Panc1 (cell line): ENCODE results near the gene ACTR1B. TPM values are rescaled to one million over a fixed set of nuclear protein-coding genes. Genes with fewer than 3 reads are reported as not detected.

Source experiments
- ATAC-seq: fragments of 200-7000 bp; cut with Tn5 transposase; 2 replicates; pipeline ENCODE4 v1.9.1; 2020; ENCODE audit warnings: mild to moderate bottlenecking, moderate library complexity
- BruUV-seq: library from RNA; stranded (reverse); fragments of 400-500 nt; replicated peaks from 2 replicates; lab custom pipeline; 2021; lab: Mats Ljungman, UMichigan
- CTCF ChIA-PET: fragments of 300-600 bp; sonication (Branson Sonifier 250); formaldehyde crosslinking; loops from one replicate; lab custom pipeline; 2022; ENCODE audit warnings: antibody characterized with exemption; lab: Charles Lee
- POLR2A ChIA-PET: fragments of 300-600 bp; sonication (Branson Sonifier 250); formaldehyde crosslinking; loops from one replicate; lab custom pipeline; 2022; ENCODE audit warnings: antibody characterized with exemption; lab: Charles Lee
- DNase-seq: peaks from one replicate; pipeline ENCODE4 v3.0.0-alpha.2; 2010; ENCODE audit warnings: low read depth, low spot score
- H3K27ac ChIP-seq: 2 replicates; pipeline ENCODE4 v1.5.1; 2011; ENCODE audit warnings: mild to moderate bottlenecking, low read length, inconsistent platforms
- H3K27me3 ChIP-seq: fragments of 200-500 bp; sonication (Bioruptor generic); 2 replicates; pipeline ENCODE4 v1.6.0; 2014; ENCODE audit warnings: low read length, inconsistent platforms; ENCODE audit not compliant: control insufficient read depth, insufficient read depth
- H3K36me3 ChIP-seq: fragments of 200-500 bp; sonication (Bioruptor generic); 2 replicates; pipeline ENCODE4 v1.5.1; 2014; ENCODE audit warnings: inconsistent platforms, mild to moderate bottlenecking, low read length, moderate library complexity; ENCODE audit not compliant: control insufficient read depth, insufficient read depth
- H3K4me1 ChIP-seq: 2 replicates; pipeline ENCODE4 v1.5.1; 2011; ENCODE audit warnings: inconsistent platforms, mild to moderate bottlenecking, low read length, moderate library complexity; ENCODE audit not compliant: control insufficient read depth, insufficient read depth
- H3K4me3 ChIP-seq, 2 experiments: 2 replicates each; pipeline ENCODE4 v1.5.1; 2011 to 2012; ENCODE audit warnings: low read depth in 2 of 2, low read length in 2 of 2, mild to moderate bottlenecking in 2 of 2, inconsistent platforms in 1 of 2, moderate library complexity in 1 of 2
- H3K9me3 ChIP-seq: fragments of 200-500 bp; sonication (Bioruptor generic); 2 replicates; pipeline ENCODE4 v1.5.1; 2014; ENCODE audit warnings: low read depth, mild to moderate bottlenecking, inconsistent platforms, low read length, moderate library complexity; ENCODE audit not compliant: control insufficient read depth, insufficient read depth
- POLR2AphosphoS5 ChIP-seq: IDR thresholded peaks from 2 replicates; pipeline ENCODE4 v1.6.1; 2012; ENCODE audit warnings: mild to moderate bottlenecking, low read depth, low read length, moderate library complexity
- REST ChIP-seq, 2 experiments: IDR thresholded peaks; 2 replicates each; pipeline ENCODE4 v1.6.1; 2011 to 2012; ENCODE audit warnings: low read depth in 2 of 2, control low read depth in 1 of 2, low read length in 1 of 2, mild to moderate bottlenecking in 1 of 2, moderate library complexity in 1 of 2; ENCODE audit not compliant: insufficient read depth in 1 of 2
- SIN3A ChIP-seq: IDR thresholded peaks from 2 replicates; pipeline ENCODE4 v1.6.1; 2012; ENCODE audit warnings: low read depth, mild to moderate bottlenecking, low read length, moderate library complexity, borderline replicate concordance; ENCODE audit not compliant: insufficient read depth
- TCF7L2 ChIP-seq: IDR thresholded peaks from 2 replicates; pipeline ENCODE4 v1.6.1; 2011; ENCODE audit warnings: mild to moderate bottlenecking, low read depth, low read length, inconsistent platforms
- in situ Hi-C: cut with HindIII; loops from 2 replicates; pipeline ENCODE4 v1.10.0; 2016; ENCODE audit warnings: low sequenced_read_pairs, low pct_unique_long_range_greater_than_20kb
- intact Hi-C: fragments of 100-400 bp; cut with micrococcal nuclease; formaldehyde crosslinking; loops from one replicate; pipeline ENCODE4 v1.10.0; 2022; ENCODE audit not compliant: unreplicated experiment
- total RNA-seq: library from RNA; stranded (reverse); gene quantifications from one replicate; pipeline ENCODE4 v1.2.1, GENCODE V29; 2021; ENCODE audit not compliant: unreplicated experiment
- TF ChIP-seq, protein P1 (sequence below): fragments of 450-650 bp; IDR thresholded peaks from 2 replicates; pipeline ENCODE4 v1.5.1; 2017; ENCODE audit warnings: mild to moderate bottlenecking

Gene ACTR1B
- total RNA-seq, 1 experiment from 2014 or later: 28.1 TPM

DNA sequence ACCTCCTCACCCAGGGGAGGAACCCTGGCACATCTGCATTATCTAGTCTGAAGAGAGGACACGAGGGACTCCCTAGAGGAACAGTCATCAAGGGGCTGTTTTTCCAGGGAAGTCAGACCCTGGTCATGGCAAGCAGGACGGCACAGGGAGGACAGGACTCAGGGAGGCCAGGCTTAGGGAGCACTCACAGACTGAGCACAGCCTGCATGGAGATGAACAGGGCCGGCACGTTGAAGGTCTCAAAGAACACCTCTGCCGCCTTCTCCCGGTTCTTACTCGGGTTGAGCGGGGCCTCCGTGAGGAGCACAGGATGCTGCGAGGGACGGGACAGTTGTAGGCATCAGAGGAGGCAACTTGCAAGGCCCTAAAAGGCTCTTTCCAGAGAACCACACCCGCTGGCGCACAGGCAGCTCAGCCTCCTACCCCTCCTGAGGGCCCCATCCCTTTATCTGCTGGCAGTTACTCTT lies 5.1 kb downstream of the ACTR1B start:
- TF ChIP-seq POLR2AphosphoS5 (no peak), TCF7L2 (no peak), REST (IDR thresholded peaks at IDR 0.05; ENCODE audit: insufficient read depth in 1 of 2, low read depth in 2 of 2, low read length in 1 of 2) (no peak), SIN3A (no peak)
- TF ChIP-seq, protein P1, sequence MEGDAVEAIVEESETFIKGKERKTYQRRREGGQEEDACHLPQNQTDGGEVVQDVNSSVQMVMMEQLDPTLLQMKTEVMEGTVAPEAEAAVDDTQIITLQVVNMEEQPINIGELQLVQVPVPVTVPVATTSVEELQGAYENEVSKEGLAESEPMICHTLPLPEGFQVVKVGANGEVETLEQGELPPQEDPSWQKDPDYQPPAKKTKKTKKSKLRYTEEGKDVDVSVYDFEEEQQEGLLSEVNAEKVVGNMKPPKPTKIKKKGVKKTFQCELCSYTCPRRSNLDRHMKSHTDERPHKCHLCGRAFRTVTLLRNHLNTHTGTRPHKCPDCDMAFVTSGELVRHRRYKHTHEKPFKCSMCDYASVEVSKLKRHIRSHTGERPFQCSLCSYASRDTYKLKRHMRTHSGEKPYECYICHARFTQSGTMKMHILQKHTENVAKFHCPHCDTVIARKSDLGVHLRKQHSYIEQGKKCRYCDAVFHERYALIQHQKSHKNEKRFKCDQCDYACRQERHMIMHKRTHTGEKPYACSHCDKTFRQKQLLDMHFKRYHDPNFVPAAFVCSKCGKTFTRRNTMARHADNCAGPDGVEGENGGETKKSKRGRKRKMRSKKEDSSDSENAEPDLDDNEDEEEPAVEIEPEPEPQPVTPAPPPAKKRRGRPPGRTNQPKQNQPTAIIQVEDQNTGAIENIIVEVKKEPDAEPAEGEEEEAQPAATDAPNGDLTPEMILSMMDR: no peak
- DNase-seq (no peak), ATAC-seq (no peak)
- Histone ChIP-seq H3K4me3 (no peak overlapping the region), H3K27me3 (no peaks in the 10 kb centered on the region), H3K9me3 (peaks cover 4% of the 10 kb centered on the region; the same call in 1 of the 2 replicates), H3K27ac (no peak overlapping the region), H3K36me3 (no peaks in the 10 kb centered on the region; the same call in 1 of the 2 replicates), H3K4me1 (peaks cover 10% of the 10 kb centered on the region)
- in situ Hi-C loops: no loop called here
- intact Hi-C loops: no loop called here
- no TSS peak for BruUV-seq
- ChIA-PET POLR2A (no interaction called here), CTCF (no interaction called here)

DNA sequence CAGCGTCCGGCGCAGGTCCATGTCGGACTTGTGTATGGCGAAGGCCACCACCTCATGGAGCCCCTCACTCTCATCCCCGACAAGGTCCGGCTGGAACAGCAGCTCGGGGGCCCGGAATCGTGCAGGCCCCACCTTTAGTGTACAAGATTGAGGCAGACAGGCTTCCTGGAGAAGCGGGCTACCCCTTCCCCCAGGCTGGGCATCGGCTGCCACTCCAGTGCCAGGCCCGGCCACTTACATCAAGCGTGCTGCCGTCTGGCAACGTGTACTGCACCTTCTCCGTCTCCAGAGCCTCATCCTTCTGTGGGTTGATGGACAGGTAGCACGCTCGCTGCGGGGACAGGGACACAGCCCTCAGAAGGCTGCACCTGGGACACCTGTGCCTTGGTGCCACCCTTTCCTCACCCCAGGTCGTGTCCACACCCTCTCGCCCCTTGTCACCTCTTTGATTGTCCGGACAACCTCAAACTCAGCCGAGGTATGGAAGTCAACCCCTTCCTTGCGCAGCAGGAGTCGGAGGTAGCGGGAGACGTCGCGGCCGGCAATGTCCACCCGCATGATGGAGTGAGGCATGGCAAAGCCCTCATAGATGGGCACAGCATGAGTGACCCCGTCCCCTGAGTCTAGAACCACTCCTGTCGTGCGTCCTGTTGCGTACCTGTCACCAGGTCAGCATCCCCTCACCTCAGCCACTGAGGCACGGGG lies 5.7 kb downstream of the ACTR1B start:
- no peak for ATAC-seq
- H3K36me3 ChIP-seq: no peaks in the 10 kb centered on the region; the same call in 1 of the 2 replicates
- no peak for TF ChIP-seq TCF7L2
- no TSS peak for BruUV-seq
- H3K4me1 ChIP-seq: peaks cover 10% of the 10 kb centered on the region
- no peaks in the 10 kb centered on the region for H3K27me3 ChIP-seq
- intact Hi-C loops: no loop called here
- no peak overlapping the region for H3K27ac ChIP-seq
- no peak overlapping the region for H3K4me3 ChIP-seq
- H3K9me3 ChIP-seq: peaks cover 4% of the 10 kb centered on the region; the same call in 1 of the 2 replicates
- no peak for DNase-seq
- POLR2A ChIA-PET: no interaction called here
- CTCF ChIA-PET: no interaction called here
- in situ Hi-C loops: no loop called here
